HG03097 (cell line): Measurements from ENCODE around the gene DAZAP2.
"Not testable (repeated sequence)": the region's sequence is repeated elsewhere in the genome, so short reads cannot be mapped to it uniquely, and the experiment has no call there.

Experiments used
- ATAC-seq: cut with Tn5 transposase; IDR thresholded peaks from one replicate; pipeline ENCODE4 v1.9.1; 2021; ENCODE audit not compliant: unreplicated experiment, low FRiP score

The DAZAP2 gene

DNA sequence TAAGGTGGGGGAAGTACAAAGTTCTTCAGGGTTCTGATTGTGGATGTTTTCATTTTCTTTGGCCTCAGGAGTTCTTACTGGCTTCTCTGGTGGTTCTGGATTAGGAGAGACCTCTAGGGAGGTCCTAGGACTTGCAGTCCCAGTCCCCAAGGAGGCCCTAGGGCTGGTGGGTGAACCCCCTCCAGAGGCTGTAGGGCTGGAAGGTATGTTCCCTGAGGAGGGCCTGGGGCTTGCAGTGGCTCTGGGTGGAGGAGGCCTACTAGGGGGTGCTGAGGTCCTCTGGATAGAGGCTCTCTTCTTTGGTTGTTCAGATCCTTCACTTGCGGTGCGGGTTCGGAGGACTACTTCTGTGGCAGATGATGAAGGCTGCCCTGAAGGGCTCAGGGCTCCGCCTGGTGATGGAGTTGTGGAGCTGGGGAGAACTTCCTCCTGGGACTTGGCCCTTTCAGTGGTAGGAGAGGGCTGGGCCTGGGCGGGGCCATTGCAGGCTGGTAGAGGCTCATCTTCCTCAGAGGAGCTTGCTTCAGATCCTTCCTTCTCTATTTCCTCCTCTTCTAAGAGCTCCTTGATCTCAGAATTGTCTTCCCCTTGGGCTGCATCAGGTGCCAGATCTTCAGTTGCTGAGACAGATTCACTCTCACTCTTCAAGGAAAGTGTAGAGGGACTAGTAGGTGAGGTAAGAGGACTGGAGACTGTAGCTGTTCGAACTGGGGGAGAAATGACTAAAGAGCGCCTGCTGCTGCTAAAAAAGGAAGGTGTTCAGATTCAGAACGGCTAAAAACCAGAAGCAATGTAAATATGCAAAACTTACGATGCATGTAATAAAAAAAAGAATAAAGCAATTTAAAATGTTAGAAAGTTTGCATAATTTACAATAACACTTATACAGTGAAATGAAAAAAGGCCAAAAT, 53.2 kb downstream of the DAZAP2 start:
- not testable (repeated sequence) for ATAC-seq
